Tibial nerve (tissue), 4 donors: ENCODE data around the gene SMC1B. TPM values are rescaled to one million over a fixed set of nuclear protein-coding genes. Genes with fewer than 3 reads are reported as not detected.

ENCODE experiments used
- DNase-seq, 2 donors: peaks; one replicate each; pipeline ENCODE4 v3.0.0-alpha.2; 2019; ENCODE audit warnings: low spot score in 2 of 2
- H3K27ac ChIP-seq, 4 donors: fragments of 200-600 bp; sonication (generic) in 3 of 4; one replicate each; pipeline ENCODE4 v1.5.1; 2017 to 2019; ENCODE audit warnings: mild to moderate bottlenecking in 1 of 4
- H3K27me3 ChIP-seq, 2 donors: fragments of 200-600 bp; sonication (generic) in 1 of 2; one replicate each; pipeline versions ENCODE4 v1.5.1 to v1.6.0; 2017 to 2019
- H3K36me3 ChIP-seq, 3 donors: fragments of 200-600 bp; sonication (generic); one replicate each; pipeline ENCODE4 v1.5.1; 2018 to 2019
- H3K4me1 ChIP-seq, 4 donors: fragments of 200-600 bp; sonication (generic) in 3 of 4; one replicate each; pipeline ENCODE4 v1.5.1; 2017 to 2019
- H3K4me3 ChIP-seq, 4 donors: fragments of 200-600 bp; sonication (generic) in 3 of 4; one replicate each; pipeline ENCODE4 v1.5.1; 2017 to 2019; ENCODE audit warnings: mild to moderate bottlenecking in 1 of 4, moderate library complexity in 1 of 4
- H3K9me3 ChIP-seq, 4 donors: fragments of 200-600 bp; sonication (generic) in 3 of 4; one replicate each; pipeline ENCODE4 v1.5.1; 2017 to 2019
- EP300 ChIP-seq, 2 donors: sonication (generic); formaldehyde crosslinking; IDR thresholded peaks; one replicate each; pipeline ENCODE4 v1.6.1; 2017; ENCODE audit warnings: antibody characterized with exemption in 2 of 2, mild to moderate bottlenecking in 1 of 2
- POLR2A ChIP-seq, 2 donors: fragments of 450-650 bp; IDR thresholded peaks; one replicate each; pipeline ENCODE4 v1.6.1; 2017; ENCODE audit warnings: antibody characterized with exemption in 2 of 2, mild to moderate bottlenecking in 2 of 2, moderate library complexity in 2 of 2
- WGBS, 2 donors: methylation state at CpG; one replicate each; pipeline ENCODE4 v1.1.5; 2018; 5-methylcytosine and 5-hydroxymethylcytosine counted together
- total RNA-seq, 4 donors: library from RNA; depleted of rRNA; stranded (reverse); fragments of >200 nt; gene quantifications; one replicate each; pipeline ENCODE4 v1.1.0, GENCODE V29; 2016
- TF ChIP-seq, protein P1 (sequence below), 5 experiments: fragments of 200-600 bp in 3 of 5; fragments of 450-650 bp in 2 of 5; sonication (generic) in 3 of 5; IDR thresholded peaks; one replicate each; pipeline ENCODE4 v1.5.1; 2016 to 2019; ENCODE audit warnings: antibody characterized with exemption in 5 of 5, mild to moderate bottlenecking in 3 of 5, moderate library complexity in 2 of 5

SMC1B gene
- total RNA-seq, 4 donors from 2014 or later: not detected

DNA sequence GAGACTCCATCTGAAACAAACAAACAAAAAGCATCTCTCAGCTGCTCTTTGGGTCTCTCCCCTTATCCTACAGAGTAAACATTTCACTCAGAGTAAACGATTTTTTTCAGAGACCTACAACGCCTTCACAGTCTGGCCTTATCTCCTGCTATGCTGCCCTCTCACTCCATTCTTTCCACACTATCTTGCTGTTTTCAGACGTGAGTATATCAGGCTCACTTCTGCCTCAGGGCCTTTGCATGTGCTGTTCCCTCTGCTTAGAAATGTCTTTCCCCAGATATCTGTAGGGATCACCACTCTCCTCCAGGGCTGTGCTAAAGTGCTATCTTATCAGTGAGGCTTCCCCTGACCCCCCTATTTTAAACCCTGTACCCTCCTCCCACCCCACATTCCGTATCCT is 6.6 kb upstream of the SMC1B start:
- Histone ChIP-seq H3K27me3 (no peaks in the 10 kb centered on the region), H3K9me3 (no peaks in the 10 kb centered on the region), H3K27ac (no peak overlapping the region), H3K4me1 (no peaks in the 10 kb centered on the region), H3K36me3 (no peaks in the 10 kb centered on the region), H3K4me3 (no peak overlapping the region)
- no peak for DNase-seq
- 86 to 92% methylated on average over 4 of the region's 4 CpGs for WGBS, 2 donors
- TF ChIP-seq EP300 (IDR thresholded peaks at IDR 0.05) (no peak), POLR2A (IDR thresholded peaks at IDR 0.05) (no peak)
- TF ChIP-seq, protein P1, sequence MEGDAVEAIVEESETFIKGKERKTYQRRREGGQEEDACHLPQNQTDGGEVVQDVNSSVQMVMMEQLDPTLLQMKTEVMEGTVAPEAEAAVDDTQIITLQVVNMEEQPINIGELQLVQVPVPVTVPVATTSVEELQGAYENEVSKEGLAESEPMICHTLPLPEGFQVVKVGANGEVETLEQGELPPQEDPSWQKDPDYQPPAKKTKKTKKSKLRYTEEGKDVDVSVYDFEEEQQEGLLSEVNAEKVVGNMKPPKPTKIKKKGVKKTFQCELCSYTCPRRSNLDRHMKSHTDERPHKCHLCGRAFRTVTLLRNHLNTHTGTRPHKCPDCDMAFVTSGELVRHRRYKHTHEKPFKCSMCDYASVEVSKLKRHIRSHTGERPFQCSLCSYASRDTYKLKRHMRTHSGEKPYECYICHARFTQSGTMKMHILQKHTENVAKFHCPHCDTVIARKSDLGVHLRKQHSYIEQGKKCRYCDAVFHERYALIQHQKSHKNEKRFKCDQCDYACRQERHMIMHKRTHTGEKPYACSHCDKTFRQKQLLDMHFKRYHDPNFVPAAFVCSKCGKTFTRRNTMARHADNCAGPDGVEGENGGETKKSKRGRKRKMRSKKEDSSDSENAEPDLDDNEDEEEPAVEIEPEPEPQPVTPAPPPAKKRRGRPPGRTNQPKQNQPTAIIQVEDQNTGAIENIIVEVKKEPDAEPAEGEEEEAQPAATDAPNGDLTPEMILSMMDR (IDR thresholded peaks at IDR 0.05): no peak

DNA sequence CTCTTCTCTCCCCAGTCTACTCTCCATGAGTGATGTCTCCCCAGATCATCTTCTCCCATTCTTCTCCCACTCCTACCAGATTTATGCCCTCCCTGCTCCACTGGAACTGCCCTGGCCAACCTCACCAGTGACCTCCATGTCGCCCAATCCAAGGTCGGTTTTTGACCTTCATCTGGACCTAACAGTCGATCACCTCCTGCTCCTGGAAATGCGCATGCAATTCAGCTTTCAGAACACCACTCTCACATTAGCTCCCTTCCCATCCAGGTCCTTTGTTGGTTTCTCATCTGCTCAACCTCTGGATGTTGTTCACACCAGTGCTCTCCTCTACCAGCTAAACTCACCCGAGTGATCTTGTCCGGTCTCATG is 5.4 kb upstream of the SMC1B start:
- DNase-seq: no peak
- WGBS, 2 donors: 95 to 96% methylated on average over 6 of the region's 6 CpGs

DNA sequence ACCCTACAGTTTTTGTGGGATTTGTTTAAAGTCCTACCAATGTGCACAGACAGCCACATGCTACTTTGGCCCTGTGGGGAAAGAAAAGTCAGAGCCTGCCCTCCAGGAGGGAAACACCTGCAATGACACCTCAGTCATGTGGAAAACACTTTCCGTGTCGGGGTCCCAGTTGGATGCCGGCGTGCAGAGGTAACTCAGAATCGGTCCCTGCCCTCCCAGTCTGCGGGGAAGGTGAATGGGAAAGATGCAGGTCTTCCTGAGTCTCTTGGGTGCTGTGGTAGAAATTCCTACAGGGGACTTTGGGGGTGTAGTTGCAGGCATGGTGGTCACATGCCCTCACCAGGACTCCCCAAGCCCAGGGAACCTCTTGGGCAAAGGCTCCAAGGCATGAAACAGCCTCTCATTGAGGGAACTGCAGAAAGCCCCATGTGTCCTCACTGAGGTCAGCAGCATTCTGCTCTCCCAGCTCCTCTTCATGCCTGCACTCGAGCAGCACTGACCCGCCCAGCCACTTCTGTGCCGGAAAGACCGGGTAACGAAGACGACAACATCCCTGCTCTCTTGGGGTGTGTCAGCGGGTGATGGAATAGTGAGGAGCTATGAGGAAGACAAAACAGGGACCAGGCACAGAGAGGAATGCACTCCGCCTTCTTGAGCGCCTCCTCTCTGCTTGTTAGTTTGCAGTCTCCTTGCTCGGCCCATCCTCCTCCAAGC is 4.8 kb upstream of the SMC1B start:
- DNase-seq: no peak
- Histone ChIP-seq H3K4me1 (peaks cover 0 to 10% (median 2%) of the 10 kb centered on the region in 4 donors), H3K36me3 (no peaks in the 10 kb centered on the region), H3K4me3 (no peak overlapping the region), H3K9me3 (no peaks in the 10 kb centered on the region), H3K27me3 (peaks cover 0 to 3% of the 10 kb centered on the region in 2 donors), H3K27ac (no peak overlapping the region)
- WGBS, 2 donors: 94 to 96% methylated on average over 16 of the region's 16 CpGs
- TF ChIP-seq, protein P1 (IDR thresholded peaks at IDR 0.05): no peak
- TF ChIP-seq EP300 (IDR thresholded peaks at IDR 0.05): no peak

More for the DNA sequence above, 5.4 kb upstream of the SMC1B start:
- Histone ChIP-seq H3K36me3 (no peaks in the 10 kb centered on the region), H3K27ac (no peak overlapping the region), H3K9me3 (no peaks in the 10 kb centered on the region), H3K4me3 (no peak overlapping the region), H3K27me3 (no peaks in the 10 kb centered on the region), H3K4me1 (peaks cover 0 to 5% (median 0%) of the 10 kb centered on the region in 4 donors)
- TF ChIP-seq, protein P1 (IDR thresholded peaks at IDR 0.05): no peak
- no peak for TF ChIP-seq POLR2A (IDR thresholded peaks at IDR 0.05)
- TF ChIP-seq EP300 (IDR thresholded peaks at IDR 0.05): no peak

DNA sequence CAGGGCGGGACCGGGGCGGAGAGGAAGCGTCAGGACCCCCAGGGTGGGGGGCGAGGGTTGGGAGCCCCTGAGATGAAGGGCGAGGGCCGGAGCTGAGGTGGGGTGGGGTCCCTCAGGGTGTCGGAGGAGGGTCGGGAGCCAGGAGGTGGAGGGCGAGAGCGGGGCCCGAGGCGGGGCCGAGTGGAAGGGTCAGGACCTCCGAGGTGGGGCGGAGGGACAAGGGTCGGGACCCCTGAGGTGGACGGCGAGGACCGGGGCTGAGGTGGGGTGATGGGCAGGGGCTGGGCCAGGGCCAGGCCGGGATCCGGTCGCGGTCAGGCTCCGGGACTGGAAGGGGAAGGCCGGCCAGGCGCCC is 409 bp downstream of the SMC1B start:
- Histone ChIP-seq H3K27ac (no peak overlapping the region), H3K9me3 (no peaks in the 10 kb centered on the region), H3K36me3 (no peaks in the 10 kb centered on the region), H3K27me3 (peaks cover 0 to 10% of the 10 kb centered on the region in 2 donors), H3K4me1 (peaks cover 0 to 14% (median 3%) of the 10 kb centered on the region in 4 donors), H3K4me3 (peak overlapping the region in 2 of 4 donors; percentile 36 to 47)
- TF ChIP-seq POLR2A (IDR thresholded peaks at IDR 0.05) (no peak), EP300 (IDR thresholded peaks at IDR 0.05) (no peak)
- TF ChIP-seq, protein P1 (IDR thresholded peaks at IDR 0.05): no peak
- DNase-seq: no peak
- 93 to 95% methylated on average over 27 of the region's 27 CpGs for WGBS, 2 donors

DNA sequence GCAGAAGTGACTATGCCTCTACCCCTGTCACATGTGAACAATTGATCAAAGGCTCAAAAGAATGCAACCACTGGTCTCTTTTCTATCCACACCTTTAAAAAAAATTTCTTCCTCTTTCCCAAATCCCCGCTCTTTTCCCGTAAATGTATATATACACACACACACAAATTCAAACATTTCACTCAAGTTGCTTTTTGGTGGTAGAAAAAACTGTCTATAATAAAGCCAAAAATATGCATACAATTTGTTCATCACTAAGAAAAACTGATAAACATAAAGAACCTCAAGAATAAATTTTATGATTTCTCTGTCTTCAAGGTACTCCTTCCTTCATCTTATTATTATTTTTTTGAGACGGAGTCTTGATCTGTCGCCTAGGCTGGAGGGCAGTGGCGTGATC is 5.6 kb downstream of the SMC1B start:
- peaks cover 0 to 4% of the 10 kb centered on the region in 2 donors for H3K27me3 ChIP-seq
- H3K9me3 ChIP-seq: no peaks in the 10 kb centered on the region
- no peak overlapping the region for H3K4me3 ChIP-seq
- H3K4me1 ChIP-seq: no peaks in the 10 kb centered on the region
- no peak for TF ChIP-seq EP300 (IDR thresholded peaks at IDR 0.05)
- TF ChIP-seq, protein P1 (IDR thresholded peaks at IDR 0.05): no peak
- TF ChIP-seq POLR2A (IDR thresholded peaks at IDR 0.05): no peak
- no peaks in the 10 kb centered on the region for H3K36me3 ChIP-seq
- 93 to 98% methylated on average over 5 of the region's 5 CpGs for WGBS, 2 donors
- H3K27ac ChIP-seq: no peak overlapping the region
- no peak for DNase-seq
